ENCODE measurements around the gene CIB4.

The CIB4 gene

GRCh38 chr2:26620031-26620605, 21.0 kb downstream of the CIB4 start:
- TF ChIP-seq CEBPB (IDR thresholded peaks at IDR 0.05) (no peak), EP300 (IDR thresholded peaks at IDR 0.05; ENCODE audit: borderline replicate concordance) (no peak), TEAD4 (IDR thresholded peaks at IDR 0.05) (no peak), EGR1 (IDR thresholded peaks at IDR 0.05) (no peak), YY1 (IDR thresholded peaks at IDR 0.05; ENCODE audit: low read depth) (no peak), NFIC (IDR thresholded peaks at IDR 0.05) (no peak), RAD21 (IDR thresholded peaks at IDR 0.05; ENCODE audit: low read depth) (no peak), CREB1 (IDR thresholded peaks at IDR 0.05; ENCODE audit: low read depth) (no peak), REST (IDR thresholded peaks at IDR 0.05; ENCODE audit: low read depth) (no peak), FOXM1 (IDR thresholded peaks at IDR 0.05; ENCODE audit: borderline replicate concordance, low read depth) (no peak)

DNA sequence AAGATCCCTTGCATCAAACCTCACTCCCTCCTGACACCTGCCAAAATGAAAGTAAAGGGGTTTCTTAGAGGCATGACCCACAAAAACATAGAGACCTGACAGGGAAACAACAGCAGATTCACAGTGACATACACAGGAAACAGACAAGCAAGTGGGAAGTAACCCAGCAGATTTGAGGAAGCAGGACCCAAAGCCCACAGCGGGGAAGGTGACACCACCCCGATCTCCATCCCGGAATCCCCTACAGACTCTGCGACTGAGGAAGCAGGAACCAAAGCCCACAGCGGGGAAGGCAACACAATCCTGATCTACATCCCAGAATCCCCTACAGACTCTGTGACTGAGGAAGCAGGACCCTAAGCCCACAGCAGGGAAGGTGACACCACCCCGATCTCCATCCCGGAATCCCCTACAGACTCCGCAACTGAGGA, 21.6 kb downstream of the CIB4 start:
- TF ChIP-seq TEAD4 (IDR thresholded peaks at IDR 0.05) (no peak), ZBTB7A (IDR thresholded peaks at IDR 0.05; ENCODE audit: low read depth) (no peak), USF1 (IDR thresholded peaks at IDR 0.05) (no peak), TAF1 (IDR thresholded peaks at IDR 0.05; ENCODE audit: low read depth) (no peak), EP300 (IDR thresholded peaks at IDR 0.05; ENCODE audit: borderline replicate concordance) (no peak)
- TF ChIP-seq, protein P1, sequence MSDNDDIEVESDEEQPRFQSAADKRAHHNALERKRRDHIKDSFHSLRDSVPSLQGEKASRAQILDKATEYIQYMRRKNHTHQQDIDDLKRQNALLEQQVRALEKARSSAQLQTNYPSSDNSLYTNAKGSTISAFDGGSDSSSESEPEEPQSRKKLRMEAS (IDR thresholded peaks at IDR 0.05), result no peak

GRCh38 chr2:26619096-26619495, 22.1 kb downstream of the CIB4 start:
- TF ChIP-seq RAD21 (IDR thresholded peaks at IDR 0.05; ENCODE audit: low read depth) (no peak), ZBTB7A (IDR thresholded peaks at IDR 0.05; ENCODE audit: low read depth) (no peak), TCF12 (IDR thresholded peaks at IDR 0.05; ENCODE audit: low read depth) (no peak), CREB1 (IDR thresholded peaks at IDR 0.05; ENCODE audit: low read depth) (no peak), YY1 (IDR thresholded peaks at IDR 0.05; ENCODE audit: low read depth) (no peak), FOXM1 (IDR thresholded peaks at IDR 0.05; ENCODE audit: borderline replicate concordance, low read depth) (no peak), USF1 (IDR thresholded peaks at IDR 0.05) (no peak), TEAD4 (IDR thresholded peaks at IDR 0.05) (no peak), EP300 (IDR thresholded peaks at IDR 0.05; ENCODE audit: borderline replicate concordance) (no peak)
- TF ChIP-seq, protein P1 (IDR thresholded peaks at IDR 0.05), result no peak

- TF ChIP-seq TAF1 (IDR thresholded peaks at IDR 0.05; ENCODE audit: low read depth) (no peak), CREB1 (IDR thresholded peaks at IDR 0.05; ENCODE audit: low read depth) (no peak), REST (IDR thresholded peaks at IDR 0.05; ENCODE audit: low read depth) (no peak), TCF12 (IDR thresholded peaks at IDR 0.05; ENCODE audit: low read depth) (no peak), USF1 (IDR thresholded peaks at IDR 0.05) (no peak), TEAD4 (IDR thresholded peaks at IDR 0.05) (no peak), FOXM1 (IDR thresholded peaks at IDR 0.05; ENCODE audit: borderline replicate concordance, low read depth) (no peak), ZBTB7A (IDR thresholded peaks at IDR 0.05; ENCODE audit: low read depth) (no peak), EP300 (IDR thresholded peaks at IDR 0.05; ENCODE audit: borderline replicate concordance) (no peak), NFIC (IDR thresholded peaks at IDR 0.05) (no peak), CEBPB (IDR thresholded peaks at IDR 0.05) (no peak), YY1 (IDR thresholded peaks at IDR 0.05; ENCODE audit: low read depth) (no peak), RAD21 (IDR thresholded peaks at IDR 0.05; ENCODE audit: low read depth) (no peak)
- TF ChIP-seq, protein P1 (IDR thresholded peaks at IDR 0.05), result no peak
Measured at GRCh38 chr2:26618611-26619010, 22.6 kb downstream of the CIB4 start.

DNA sequence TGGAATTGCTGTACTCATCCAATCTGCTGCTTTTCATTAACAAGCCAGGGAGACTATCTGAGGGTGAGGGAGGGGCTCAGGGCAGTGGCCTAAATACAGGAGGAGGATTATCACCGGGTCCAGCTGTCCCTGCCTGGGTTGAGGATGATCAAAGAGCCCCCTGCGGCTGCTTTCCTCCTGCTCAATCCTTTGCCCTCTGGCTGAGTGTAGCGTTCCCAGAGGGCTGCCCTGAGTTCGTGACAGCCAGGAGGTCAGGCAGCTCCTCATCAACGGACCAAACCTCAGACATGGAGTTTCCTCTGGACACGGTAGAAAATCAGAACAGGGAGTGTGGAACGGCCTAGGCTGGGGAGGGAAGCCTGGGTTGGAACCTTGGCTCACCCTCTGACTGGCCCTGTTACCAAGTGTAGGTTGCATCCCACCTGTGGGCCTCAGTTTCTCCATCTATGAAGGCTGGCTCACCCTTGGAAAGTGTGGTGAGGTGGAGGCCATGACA, 23.5 kb downstream of the CIB4 start:
- TF ChIP-seq TCF12 (IDR thresholded peaks at IDR 0.05; ENCODE audit: low read depth) (no peak), RAD21 (IDR thresholded peaks at IDR 0.05; ENCODE audit: low read depth) (no peak), FOXM1 (IDR thresholded peaks at IDR 0.05; ENCODE audit: borderline replicate concordance, low read depth) (no peak), CEBPB (IDR thresholded peaks at IDR 0.05) (no peak), YY1 (IDR thresholded peaks at IDR 0.05; ENCODE audit: low read depth) (no peak), USF1 (IDR thresholded peaks at IDR 0.05) (no peak), TEAD4 (IDR thresholded peaks at IDR 0.05) (no peak), TAF1 (IDR thresholded peaks at IDR 0.05; ENCODE audit: low read depth) (no peak), EGR1 (IDR thresholded peaks at IDR 0.05) (no peak)
- TF ChIP-seq, protein P1 (IDR thresholded peaks at IDR 0.05), result no peak
